HG03354 (cell line): ENCODE measurements around the gene AIFM2.
"Not testable (repeated sequence)": the region's sequence is repeated elsewhere in the genome, so short reads cannot be mapped to it uniquely, and the experiment has no call there.

ENCODE experiments used
- ATAC-seq: cut with Tn5 transposase; IDR thresholded peaks from one replicate; pipeline ENCODE4 v1.9.1; 2021; ENCODE audit warnings: mild to moderate bottlenecking; ENCODE audit not compliant: unreplicated experiment, poor library complexity, severe bottlenecking

Gene AIFM2

GRCh38 chr10:70132098-70133029 lies at the start of gene AIFM2:
Gene AIFM2 (minus strand): TSS chr10:70132825. CDS start chr10:70124084, 8,741 bp downstream.
- ATAC-seq: peak; percentile 81

- not testable (repeated sequence) for ATAC-seq
Observed at GRCh38 chr10:70179209-70179608, 46.6 kb upstream of the AIFM2 start.

- ATAC-seq: no peak
Observed at GRCh38 chr10:70178139-70178725, 45.6 kb upstream of the AIFM2 start.

- ATAC-seq: no peak
Observed at GRCh38 chr10:70176441-70176840, 43.8 kb upstream of the AIFM2 start.

GRCh38 chr10:70175516-70175915 lies 42.9 kb upstream of the AIFM2 start:
- no peak for ATAC-seq

- no peak for ATAC-seq
Observed at GRCh38 chr10:70174058-70174741, 41.6 kb upstream of the AIFM2 start.

- peak; percentile 32 for ATAC-seq
Observed at GRCh38 chr10:70169649-70170364, 37.2 kb upstream of the AIFM2 start.

- ATAC-seq: no peak
Observed at GRCh38 chr10:70169011-70169410, 36.4 kb upstream of the AIFM2 start.

GRCh38 chr10:70167246-70167645 lies 34.6 kb upstream of the AIFM2 start:
- ATAC-seq: no peak

GRCh38 chr10:70166394-70166793 lies 33.8 kb upstream of the AIFM2 start:
- no peak for ATAC-seq

GRCh38 chr10:70164163-70164562 lies 31.5 kb upstream of the AIFM2 start:
- no peak for ATAC-seq

GRCh38 chr10:70163448-70163847 lies 30.8 kb upstream of the AIFM2 start:
- ATAC-seq: no peak

- ATAC-seq: peak; percentile 71
Observed at GRCh38 chr10:70162892-70163201, 30.2 kb upstream of the AIFM2 start.

- peak; percentile 16 for ATAC-seq
Observed at GRCh38 chr10:70162151-70162891, 29.7 kb upstream of the AIFM2 start.

- ATAC-seq: no peak
Observed at GRCh38 chr10:70160798-70161197, 28.2 kb upstream of the AIFM2 start.

- ATAC-seq: not testable (repeated sequence)
Observed at GRCh38 chr10:70159366-70159765, 26.7 kb upstream of the AIFM2 start.

GRCh38 chr10:70158113-70158512 lies 25.5 kb upstream of the AIFM2 start:
- ATAC-seq: no peak

- ATAC-seq: no peak
Observed at GRCh38 chr10:70155255-70155838, 22.7 kb upstream of the AIFM2 start.

- no peak for ATAC-seq
Observed at GRCh38 chr10:70148516-70148915, 15.9 kb upstream of the AIFM2 start.
